Astrocyte (in vitro differentiated cells and primary cell): ENCODE results near the gene HOMER1.

Experiments used
- EZH2 ChIP-seq: IDR thresholded peaks from 2 replicates; pipeline ENCODE4 v1.6.1; 2012; ENCODE audit warnings: mild to moderate bottlenecking, low read length, inconsistent platforms; ENCODE audit not compliant: insufficient read depth
- TF ChIP-seq, protein P1 (sequence below): IDR thresholded peaks from 2 replicates; pipeline ENCODE4 v1.5.1; 2011; ENCODE audit warnings: low read depth, mild to moderate bottlenecking, inconsistent platforms, low read length, moderate library complexity; ENCODE audit not compliant: insufficient read depth

DNA sequence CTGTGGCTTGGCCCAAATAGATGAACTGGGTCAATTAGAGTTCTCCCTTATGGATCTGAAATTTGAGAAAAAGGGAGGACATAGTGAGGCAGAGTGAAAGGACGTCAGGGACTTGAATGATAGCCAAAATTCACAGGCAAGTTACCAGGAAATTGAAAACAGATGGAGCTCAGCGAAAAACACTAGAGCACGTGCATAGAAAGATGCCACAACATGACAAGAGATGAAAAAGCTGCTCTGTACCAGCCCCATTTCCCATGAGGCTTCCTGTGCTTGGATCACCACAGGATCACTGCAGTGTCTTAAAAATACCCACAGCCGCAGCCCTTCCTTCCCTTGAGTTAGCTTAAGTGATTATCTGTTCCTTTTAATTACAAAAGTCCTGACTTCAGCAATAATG is 39.0 kb upstream of the HOMER1 start:
- TF ChIP-seq, protein P1, sequence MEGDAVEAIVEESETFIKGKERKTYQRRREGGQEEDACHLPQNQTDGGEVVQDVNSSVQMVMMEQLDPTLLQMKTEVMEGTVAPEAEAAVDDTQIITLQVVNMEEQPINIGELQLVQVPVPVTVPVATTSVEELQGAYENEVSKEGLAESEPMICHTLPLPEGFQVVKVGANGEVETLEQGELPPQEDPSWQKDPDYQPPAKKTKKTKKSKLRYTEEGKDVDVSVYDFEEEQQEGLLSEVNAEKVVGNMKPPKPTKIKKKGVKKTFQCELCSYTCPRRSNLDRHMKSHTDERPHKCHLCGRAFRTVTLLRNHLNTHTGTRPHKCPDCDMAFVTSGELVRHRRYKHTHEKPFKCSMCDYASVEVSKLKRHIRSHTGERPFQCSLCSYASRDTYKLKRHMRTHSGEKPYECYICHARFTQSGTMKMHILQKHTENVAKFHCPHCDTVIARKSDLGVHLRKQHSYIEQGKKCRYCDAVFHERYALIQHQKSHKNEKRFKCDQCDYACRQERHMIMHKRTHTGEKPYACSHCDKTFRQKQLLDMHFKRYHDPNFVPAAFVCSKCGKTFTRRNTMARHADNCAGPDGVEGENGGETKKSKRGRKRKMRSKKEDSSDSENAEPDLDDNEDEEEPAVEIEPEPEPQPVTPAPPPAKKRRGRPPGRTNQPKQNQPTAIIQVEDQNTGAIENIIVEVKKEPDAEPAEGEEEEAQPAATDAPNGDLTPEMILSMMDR = no peak
- no peak for TF ChIP-seq EZH2
